A204.1 (cell line): ENCODE measurements around the gene EEF1E1.

Experiments used
- FAIRE-seq: peaks from 2 replicates; lab custom pipeline; 2012; peaks lifted over from hg19 to GRCh38; lab: Jason Lieb, UNC

EEF1E1 gene

DNA sequence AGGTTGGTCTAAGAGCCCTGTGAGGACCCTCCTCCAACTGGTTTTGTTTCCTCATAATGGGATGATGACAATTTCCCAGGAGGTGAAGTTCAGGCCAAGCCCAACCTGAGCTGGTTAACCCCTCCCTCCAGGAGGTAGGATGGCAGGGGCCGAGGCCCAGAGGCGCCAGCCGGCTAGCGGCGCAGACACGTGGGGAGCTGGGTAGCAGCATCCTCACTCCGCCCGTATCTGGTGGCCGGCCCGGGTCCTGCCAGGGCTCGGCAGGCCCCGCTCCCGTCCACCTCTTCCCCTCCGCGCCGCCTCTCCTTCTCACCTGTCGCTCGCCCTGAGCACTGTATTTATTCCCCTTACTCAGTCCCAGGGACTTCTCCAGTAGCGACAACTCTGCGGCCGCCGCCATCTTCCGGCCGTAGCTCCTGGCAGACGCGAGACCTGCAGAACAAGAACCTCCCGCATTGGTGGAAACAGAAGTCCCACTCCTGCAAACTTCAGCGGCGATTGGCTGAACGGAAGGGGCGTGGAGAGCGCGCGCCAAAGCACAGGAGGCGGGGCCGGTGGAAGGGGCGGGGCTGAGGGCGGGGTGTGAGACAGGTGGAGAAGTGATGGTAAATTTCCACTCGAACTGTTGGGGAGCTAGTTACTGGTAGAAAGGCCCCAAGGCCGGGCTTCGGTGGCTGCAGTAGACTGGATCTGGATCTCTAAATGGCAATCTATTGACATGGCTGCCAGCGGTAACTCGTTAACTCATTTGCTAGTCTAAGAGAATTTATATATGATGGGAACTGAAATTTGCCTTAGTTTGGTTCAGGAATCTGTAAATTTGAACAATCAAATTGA, at the start of gene EEF1E1:
Gene EEF1E1, minus strand, starts transcription at position 427 of the 837 bp plus-strand sequence. Its CDS starts 27 bp downstream, at position 400.
- peak; percentile 25 for FAIRE-seq

DNA sequence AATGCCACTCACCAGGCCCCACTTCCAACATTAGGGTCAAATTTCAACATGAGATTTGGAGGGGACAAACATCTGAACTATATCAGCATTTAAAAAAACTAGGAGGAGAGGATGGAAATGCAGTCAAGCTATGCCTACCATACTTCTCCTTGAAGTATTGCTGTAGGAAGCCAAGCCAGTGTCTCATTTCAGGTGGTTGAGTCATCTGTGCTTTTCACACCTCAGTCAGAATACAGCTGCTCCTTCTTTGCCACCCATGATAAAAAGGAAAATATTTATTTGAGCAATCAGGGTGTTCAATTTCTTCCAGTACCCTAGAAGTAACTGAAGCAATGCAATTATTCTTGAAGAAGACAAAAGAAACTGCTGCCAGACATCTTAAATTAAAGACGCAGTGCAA, 47.0 kb upstream of the EEF1E1 start:
- FAIRE-seq: no peak

DNA sequence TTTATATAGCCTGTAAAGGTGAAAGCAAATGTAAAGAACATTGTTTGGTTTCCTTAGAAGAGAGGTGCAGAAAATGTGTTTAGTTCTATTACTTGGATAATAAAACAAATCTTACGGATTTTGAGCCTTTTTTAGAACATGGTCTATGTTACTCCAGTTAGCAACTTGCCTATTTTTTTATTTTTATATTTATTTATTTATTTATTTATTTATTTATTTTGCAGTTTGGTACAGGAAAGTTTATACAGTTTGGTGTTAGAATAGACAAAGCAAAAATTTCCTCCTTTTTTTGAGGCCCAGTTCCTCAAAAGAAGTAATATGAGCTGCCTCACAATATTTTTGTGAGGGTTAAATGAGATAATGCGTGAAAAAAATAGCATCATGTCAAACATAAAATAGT, 41.6 kb upstream of the EEF1E1 start:
- FAIRE-seq: no peak

DNA sequence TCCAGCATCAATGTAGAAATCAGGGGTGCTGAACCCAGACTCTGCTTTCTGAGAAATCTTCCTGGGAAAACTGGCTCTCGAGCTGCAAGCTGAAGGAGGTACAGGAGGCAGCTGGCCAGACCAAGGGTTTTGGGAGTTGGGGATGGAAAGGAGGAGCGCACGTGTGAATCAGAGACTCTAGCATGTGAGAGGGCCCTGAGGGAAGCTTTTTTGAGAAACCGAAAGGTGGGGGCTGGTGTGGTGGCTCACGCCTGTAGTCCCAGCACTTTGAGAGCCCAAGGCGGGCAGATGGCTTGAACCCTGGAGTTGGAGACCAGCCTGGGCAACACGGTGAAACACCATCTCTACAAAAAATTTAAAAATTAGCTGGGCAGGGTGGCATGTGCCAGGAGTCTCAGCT, 37.1 kb upstream of the EEF1E1 start:
- no peak for FAIRE-seq

DNA sequence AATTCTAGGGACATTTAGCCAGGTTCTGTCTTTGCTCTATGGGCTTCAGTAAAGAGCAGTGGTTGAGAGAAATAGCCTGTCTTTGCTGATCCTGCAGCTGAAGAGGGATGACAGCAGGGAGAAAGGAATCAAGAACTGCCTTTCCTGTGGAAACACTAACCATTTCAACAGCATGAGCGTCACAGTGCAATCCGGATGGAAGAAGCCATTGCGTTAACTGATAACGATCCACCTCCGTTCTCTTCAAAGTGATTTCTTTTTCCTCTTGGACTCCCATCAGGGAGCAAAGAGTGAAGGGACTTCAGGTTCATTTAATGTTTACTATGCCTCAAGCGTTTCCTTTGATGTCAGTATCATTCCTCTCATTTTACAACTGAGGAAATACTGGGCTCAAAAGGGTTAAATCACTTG, 35.2 kb upstream of the EEF1E1 start:
- FAIRE-seq: no peak

DNA sequence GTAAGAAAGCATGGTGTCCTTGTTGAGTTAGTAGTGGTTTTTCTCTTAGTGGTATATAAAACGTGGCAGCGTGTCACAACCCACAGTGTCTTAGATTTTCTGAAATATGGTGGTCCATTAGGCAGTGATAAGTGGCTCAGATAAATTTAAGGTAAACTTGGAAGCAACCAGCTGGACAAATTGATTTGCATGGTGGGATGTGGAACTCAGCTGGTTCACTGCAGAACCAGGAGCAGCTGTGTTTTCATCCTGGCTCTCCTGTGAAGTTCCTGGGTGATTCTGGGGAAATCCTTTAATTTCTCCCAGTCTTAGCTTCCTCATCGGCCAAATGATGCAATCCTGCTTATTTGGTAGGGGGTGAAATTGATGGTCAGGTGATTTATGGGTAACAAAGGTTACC, 32.9 kb upstream of the EEF1E1 start:
- no peak for FAIRE-seq

DNA sequence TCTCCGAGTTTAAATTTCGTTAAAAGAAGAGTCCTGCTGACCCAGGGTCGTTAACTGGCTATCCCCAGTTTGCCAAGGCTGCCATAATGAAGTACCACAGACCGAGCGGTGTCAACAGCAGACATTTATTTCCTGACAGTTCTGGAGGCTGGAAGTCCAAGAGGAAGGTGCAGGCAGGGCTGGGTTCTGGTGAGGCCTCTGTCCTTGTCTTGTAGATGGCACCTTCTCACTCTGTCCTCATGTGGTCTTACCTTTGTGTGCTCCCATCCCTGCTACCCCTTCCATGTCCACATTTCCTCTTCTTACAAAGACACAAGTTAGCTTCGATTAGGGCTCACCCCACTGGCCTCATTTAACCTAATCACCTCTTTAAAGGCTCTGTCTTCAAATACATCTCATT, 29.8 kb upstream of the EEF1E1 start:
- no peak for FAIRE-seq

DNA sequence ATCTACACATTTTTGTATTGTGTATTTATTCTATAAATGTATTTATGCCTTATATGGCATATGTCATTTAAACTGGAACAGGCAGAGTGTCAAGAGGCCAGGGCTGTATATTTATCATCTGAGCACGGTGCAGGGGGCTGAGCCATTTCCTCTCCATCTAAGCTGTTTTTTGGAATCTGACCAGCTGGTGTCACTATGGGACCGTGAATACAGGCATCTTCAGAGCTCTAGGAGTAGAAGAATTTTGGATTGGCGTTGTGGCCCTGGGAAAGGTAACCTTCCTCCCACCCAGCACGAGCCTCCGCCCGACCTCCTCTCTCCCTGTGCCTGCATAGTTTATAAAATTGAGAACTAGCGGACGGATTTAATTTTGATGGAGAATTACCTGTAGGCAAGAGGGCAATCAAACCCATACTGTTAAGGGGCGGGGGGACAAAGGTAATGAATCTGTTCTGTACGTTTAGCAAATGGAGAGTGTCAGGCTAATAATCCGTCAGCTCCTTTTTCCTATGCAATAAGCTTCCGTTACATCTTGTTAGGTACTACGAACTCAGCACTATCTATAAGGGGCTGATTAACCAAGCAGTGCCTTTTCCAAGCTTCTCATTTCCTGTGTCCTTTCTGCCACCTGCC, 29.0 kb upstream of the EEF1E1 start:
- FAIRE-seq: no peak

DNA sequence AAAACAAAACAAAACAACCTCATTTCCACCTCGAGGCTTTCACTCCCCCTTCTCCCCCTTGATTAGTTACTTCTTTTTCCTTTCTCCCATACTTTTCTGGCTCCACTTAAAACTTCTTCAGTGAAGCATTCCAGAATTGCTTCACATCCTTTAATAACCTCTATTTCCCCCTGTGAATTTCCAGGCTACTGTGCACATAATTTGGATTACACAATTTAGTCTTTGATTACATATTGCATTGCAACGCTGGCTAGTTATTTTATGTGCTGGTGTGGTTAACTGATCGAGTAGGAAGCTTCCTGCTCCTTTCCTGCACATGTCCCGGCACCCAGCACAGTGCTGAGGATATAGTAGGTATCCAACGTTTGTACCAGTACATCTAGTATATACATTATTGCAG, 28.1 kb upstream of the EEF1E1 start:
- no peak for FAIRE-seq

DNA sequence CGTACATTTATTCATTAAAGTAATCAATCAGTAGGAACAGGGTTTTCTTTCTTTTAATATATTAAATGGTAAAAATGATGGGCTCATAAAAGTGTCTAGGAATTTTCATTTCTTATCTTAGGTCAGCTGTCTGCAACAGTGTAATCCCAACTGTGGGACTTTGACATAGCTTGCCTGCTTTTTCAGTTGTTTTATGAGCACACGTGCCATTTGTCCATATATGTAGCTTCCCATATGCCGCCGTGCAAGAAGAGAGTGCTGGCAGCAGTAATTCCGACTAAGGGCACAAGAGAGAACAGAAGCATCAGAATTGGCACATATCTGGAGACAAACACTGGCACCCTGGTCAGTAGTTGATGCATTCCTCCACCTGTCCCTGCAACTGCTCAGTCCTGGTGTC, 20.9 kb upstream of the EEF1E1 start:
- no peak for FAIRE-seq

DNA sequence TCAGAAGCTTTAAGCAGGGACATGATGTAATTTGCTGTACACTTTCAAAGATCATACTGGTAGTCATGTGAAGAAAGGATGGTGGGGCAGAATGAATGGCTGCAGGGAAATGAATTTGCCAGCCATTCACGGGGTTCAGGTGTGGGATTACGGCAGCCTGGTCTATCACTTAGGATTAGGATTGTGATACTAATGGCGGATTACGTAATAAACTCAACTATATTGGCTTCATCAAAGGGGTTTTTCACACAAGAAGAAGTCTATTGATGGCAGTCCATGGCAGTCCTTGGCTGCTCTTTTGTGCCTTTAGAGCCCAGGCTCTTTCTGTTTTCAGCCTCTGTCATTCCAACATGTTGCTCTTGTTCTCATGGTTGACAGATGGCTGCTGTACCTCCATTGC, 12.6 kb upstream of the EEF1E1 start:
- no peak for FAIRE-seq

DNA sequence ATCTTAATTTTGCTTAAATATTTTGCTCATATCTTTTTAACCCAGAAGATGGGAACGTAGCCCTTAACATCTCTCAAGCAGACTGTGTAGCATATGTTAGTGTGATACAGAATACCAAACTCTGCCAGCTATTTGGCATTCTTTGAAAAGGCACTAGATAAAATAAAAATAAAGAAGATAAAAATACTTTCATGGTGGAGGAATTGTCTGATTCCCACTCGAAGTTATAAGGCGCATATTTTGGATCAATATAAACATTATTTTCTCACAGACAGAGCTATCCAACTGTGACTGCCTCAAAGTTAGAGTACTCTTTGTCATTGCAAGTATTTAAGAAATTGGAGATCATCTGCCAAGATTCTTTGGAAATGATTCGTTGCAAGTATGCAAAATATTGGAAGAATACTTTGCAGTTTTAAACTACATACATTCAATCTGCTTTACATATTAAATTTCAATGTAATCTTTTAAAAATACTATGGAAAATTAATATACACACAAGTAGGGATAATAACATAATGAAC, 10.8 kb upstream of the EEF1E1 start:
- no peak for FAIRE-seq

DNA sequence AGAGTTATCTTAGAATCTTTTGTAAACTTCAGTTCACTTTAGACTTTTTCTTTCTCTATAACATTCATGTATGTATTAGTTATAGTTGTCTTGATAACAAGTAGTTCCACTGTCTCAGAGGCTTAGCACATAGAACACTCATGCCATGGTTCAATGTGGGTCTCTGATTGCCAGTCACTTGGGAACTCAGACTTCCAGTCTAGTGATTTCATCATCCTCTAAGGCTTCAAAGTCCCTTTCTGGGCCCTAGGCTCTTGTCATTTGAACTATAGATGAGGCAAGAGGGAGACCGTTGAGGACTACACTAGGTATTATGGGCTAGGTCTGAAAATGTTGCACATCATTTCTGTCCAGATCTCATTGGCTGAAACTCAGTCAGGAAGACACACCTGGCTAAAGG, 8.4 kb upstream of the EEF1E1 start:
- FAIRE-seq: no peak

DNA sequence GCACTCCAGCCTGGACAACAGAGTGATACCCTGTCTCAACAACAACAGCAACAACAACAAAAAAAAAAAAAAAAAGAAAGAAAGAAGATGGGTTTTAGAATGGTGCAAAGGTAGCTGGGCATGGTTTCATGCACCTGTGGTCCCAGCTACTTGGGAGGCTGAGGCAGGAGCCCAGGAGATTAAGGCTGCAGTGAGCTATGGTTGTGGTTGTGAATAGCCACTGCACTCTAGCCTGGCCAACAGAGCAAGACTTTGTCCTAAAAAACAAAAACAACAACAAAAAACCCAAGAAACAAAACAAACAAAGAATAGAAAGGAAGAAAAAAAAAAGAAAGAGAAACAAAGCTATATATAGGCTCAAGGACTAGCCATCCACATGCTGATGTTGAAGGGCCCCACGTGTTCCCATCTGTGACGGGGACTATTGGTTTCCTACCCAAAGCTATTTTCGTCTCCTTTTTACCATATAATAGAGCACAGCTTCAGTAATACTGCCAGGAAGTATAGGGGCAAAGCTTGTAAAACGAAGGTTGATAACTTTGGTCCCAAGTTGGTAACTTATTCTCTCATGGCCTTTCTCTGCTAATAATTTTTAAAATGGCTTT, 7.9 kb upstream of the EEF1E1 start:
- FAIRE-seq: no peak

DNA sequence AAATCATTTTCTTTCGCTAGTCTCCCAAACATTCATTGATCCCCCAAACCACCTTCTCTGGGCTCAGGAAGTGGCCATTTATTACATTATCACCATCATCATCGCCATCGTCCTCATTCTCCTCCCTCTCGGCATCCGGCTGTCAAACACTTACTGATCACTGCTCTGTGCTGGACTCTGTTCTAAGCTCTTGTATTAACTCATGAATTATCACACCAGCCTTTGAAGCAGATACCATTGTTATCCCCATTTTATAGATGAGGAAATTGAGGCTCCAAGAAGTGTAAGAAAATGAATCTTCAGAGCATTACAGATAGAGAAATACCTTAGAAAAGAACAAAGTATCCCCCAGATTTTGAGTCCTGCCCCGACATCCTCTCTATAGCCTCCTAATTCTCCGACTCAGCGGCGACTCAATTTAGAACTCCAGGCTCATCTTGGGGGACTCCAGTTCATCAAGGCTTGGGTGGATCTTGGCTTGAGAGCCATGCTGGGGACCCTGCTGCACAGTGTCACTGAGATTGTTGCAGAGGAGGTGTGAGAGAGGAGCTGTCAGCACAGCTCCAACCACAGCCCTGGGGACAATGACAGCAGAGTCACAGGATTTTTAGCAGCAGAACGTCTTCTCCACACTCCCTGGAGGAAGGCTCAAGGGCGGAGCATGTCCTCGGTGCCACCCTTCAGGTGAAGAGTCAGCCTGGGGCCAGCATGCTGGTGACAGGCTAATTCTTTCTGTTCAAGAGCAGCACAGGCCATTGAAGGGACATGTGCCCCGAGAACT, 6.6 kb upstream of the EEF1E1 start:
- no peak for FAIRE-seq

DNA sequence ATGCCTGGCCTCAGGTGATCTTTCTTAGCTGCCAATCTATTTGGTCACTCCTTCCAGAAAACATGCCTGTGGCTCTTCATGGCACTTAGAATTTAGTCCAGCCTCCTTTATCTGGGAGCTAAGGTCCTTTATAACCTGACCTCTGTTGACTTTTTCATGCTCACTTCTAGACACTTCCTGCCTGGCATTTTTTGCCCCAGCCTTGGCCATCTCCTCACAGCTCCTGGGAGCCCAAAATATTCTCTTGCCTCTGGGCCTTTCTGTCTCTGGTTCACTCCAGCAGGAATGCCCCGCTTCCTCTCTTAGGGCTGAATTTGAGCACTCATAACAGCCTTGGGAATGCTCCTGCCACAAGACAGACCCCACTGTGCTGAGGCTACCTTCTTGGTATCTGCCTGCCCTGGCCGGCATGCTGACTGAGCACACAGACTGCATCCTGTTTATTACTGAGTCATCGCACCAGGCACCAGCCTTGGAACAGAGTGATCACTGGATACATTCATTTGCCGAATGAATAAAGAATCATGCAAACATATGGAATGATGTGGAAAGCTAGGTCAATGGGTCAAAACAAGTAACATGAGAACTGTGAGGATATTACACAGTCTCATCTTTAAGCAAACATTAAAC, 5.8 kb upstream of the EEF1E1 start:
- no peak for FAIRE-seq

DNA sequence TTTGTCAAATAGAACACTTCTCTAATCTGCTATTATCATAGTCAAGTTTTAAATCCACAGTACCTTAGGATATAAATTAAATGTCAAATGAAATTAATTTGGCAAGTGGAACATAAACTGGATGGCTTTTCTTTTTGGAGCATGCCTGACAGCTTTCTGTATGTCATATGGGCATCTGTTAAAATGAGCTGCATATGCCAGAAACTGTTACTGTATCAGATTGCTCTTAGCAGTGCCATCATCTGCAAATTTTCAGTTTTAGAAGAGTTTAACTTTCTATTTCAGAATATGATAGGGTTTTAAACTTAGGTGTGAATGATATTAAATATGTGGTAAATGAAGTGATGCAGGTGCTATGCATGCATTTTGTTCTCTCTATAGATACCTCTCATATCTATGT, 3.4 kb upstream of the EEF1E1 start:
- FAIRE-seq: no peak

DNA sequence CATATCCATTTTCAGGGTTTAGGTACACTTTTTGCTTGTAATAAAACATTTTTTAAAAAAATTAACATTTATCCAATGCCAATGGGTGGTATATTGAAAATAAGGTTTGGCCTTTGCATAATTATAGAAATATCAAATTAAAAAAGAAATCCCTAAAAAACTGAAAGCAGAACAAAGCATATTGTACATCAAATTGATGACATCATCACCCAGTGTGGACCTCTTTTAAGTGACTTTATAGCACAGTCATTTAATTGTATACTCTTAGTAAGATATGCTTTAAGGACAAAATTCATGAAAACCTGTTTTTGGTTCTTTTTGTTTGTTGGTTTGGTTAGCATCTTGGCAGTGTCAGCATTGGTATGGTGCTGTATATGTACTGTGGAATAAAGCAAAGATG, 1.4 kb upstream of the EEF1E1 start:
- no peak for FAIRE-seq

DNA sequence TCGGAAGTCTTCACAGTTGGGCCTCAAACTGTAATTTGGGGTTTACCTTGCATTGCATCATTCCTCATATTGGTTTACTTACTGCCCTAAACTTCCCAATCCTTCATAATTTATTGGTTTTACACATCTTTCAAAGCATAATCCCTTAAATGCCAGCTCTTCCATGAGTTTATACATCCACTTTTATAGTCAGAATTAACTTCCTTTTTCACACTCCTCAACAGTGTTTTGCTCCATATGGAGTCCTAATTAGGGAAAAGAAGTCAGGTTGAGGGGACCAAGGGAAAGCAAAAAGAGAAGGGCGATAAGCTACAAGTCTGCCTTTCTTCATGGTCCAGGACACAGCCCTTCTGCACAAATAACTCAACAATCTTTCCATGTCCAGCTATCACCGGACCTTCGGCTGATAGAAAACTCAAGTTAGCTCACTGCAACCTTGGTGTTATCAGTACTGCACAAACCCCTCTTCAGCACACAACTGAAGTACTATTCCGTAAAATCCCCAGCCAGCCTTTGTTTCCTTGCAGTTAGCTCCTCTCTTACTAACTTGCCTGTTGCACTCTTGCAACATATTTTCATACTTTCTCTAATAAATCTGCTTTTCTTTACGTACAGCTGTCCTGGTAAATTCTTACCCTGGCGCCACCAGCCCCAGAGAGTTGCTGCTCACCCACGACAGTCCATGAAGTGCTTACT, 2.0 kb downstream of the EEF1E1 start:
- no peak for FAIRE-seq

DNA sequence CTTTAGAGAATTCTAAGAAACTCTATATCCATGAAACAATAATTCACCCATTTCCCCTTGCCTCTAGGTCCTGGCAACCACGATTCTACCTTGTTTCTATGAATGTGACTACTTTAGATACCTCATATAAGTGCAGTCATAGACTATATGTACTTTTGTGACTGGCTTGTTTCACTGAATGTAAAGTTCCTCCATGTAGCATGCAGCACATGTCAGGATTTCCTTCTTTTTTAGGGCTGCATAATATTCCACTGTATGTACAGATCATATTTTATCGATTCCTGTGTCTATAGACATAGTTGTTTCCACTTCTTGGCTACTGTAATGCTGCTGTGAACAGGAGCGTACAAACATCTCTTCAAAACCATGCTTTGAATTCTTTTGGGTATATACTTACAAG, 11.7 kb downstream of the EEF1E1 start:
- FAIRE-seq: no peak

DNA sequence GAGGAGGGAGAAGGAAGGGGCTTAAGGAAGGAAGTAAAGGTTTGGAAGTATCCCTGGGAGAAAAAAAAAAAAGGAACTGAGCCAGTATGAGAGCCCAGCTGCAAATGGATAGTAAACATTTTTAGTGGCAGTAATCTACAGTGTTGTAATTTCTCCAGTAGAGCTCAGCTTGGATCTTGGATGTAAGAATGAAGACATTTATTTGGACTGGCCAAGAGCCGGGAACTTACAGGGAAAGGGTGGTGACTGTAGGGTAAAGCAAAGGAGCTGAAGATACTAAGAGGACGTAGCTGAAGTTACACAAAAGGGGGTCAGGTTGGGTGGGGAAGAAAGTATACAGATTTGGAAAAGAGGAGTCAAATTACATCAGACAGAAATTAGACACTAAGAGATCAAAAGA, 13.5 kb downstream of the EEF1E1 start:
- no peak for FAIRE-seq
